Measurements from ENCODE around the gene SKA3. TPM values are rescaled to one million over a fixed set of nuclear protein-coding genes. Genes with fewer than 3 reads are reported as not detected.

Gene SKA3
- total and polyA plus RNA-seq, 5 experiments from 2014 or later, result 0.06 to 0.79 (median 0.24) TPM; not detected in 1

GRCh38 chr13:21130116-21130515, 46.2 kb downstream of the SKA3 start:
- Mint-ChIP-seq H3K4me3 (no peak overlapping the region), H3K9me3 (no peaks in the 10 kb centered on the region), H3K4me1 (no peaks in the 10 kb centered on the region), H3K27me3 (peaks cover 0 to 7% (median 3%) of the 10 kb centered on the region in 5 donors), H3K27ac (no peak overlapping the region), H3K36me3 (no peaks in the 10 kb centered on the region)
- ATAC-seq, result no peak
- DNase-seq, result no peak
- POLR2A ChIA-PET, result interaction anchor here (0.5 kb wide), 1 partner anchor 472 kb away, joined by 3 read pairs; no protein-coding TSS in a partner anchor

GRCh38 chr13:21124852-21125251, 51.5 kb downstream of the SKA3 start:
- H3K9me3 Mint-ChIP-seq, result peaks cover 0 to 1% (median 0%) of the 10 kb centered on the region in 9 donors
- H3K4me1 Mint-ChIP-seq, result no peaks in the 10 kb centered on the region

GRCh38 chr13:21123956-21124355, 52.4 kb downstream of the SKA3 start:
- H3K27me3 Mint-ChIP-seq, result no peaks in the 10 kb centered on the region
- ATAC-seq, result no peak
- DNase-seq, result no peak
- no peaks in the 10 kb centered on the region for H3K36me3 Mint-ChIP-seq
- no peaks in the 10 kb centered on the region for H3K4me1 Mint-ChIP-seq
- POLR2A ChIA-PET, result no interaction called here
- H3K4me3 Mint-ChIP-seq, result no peak overlapping the region
- H3K9me3 Mint-ChIP-seq, result peaks cover 0 to 3% (median 0%) of the 10 kb centered on the region in 9 donors
- H3K27ac Mint-ChIP-seq, result no peak overlapping the region

More at GRCh38 chr13:21124852-21125251, 51.5 kb downstream of the SKA3 start:
- POLR2A ChIA-PET, result no interaction called here
- no peaks in the 10 kb centered on the region for H3K27me3 Mint-ChIP-seq
- ATAC-seq (no peak), DNase-seq (no peak)
- H3K4me3 Mint-ChIP-seq, result no peak overlapping the region
- no peaks in the 10 kb centered on the region for H3K36me3 Mint-ChIP-seq
- H3K27ac Mint-ChIP-seq, result no peak overlapping the region

- no peak overlapping the region for H3K4me3 Mint-ChIP-seq
- no peaks in the 10 kb centered on the region for H3K4me1 Mint-ChIP-seq
- no peak for ATAC-seq
- POLR2A ChIA-PET, result interaction anchor here (0.7 kb wide), 1 partner anchor 207 kb away, joined by 5 read pairs; no protein-coding TSS in a partner anchor
- no peak overlapping the region for H3K27ac Mint-ChIP-seq
- peaks cover 0 to 3% (median 0%) of the 10 kb centered on the region in 9 donors for H3K9me3 Mint-ChIP-seq
- H3K36me3 Mint-ChIP-seq, result no peaks in the 10 kb centered on the region
- DNase-seq, result no peak
- no peaks in the 10 kb centered on the region for H3K27me3 Mint-ChIP-seq
These were observed 54.7 kb downstream of the SKA3 start for GRCh38 chr13:21121616-21122015.

- POLR2A ChIA-PET, result no interaction called here
- no peaks in the 10 kb centered on the region for H3K36me3 Mint-ChIP-seq
These were observed 56.2 kb downstream of the SKA3 start for GRCh38 chr13:21120191-21120590.

GRCh38 chr13:21119526-21119925, 56.8 kb downstream of the SKA3 start:
- H3K36me3 Mint-ChIP-seq, result no peaks in the 10 kb centered on the region
- POLR2A ChIA-PET, result interaction anchor here (0.7 kb wide), 1 partner anchor 19 kb away, joined by 3 read pairs; no protein-coding TSS in a partner anchor
- peaks cover 0 to 3% (median 0%) of the 10 kb centered on the region in 9 donors for H3K9me3 Mint-ChIP-seq
- no peak overlapping the region for H3K4me3 Mint-ChIP-seq
- DNase-seq (no peak), ATAC-seq (no peak)
- H3K4me1 Mint-ChIP-seq, result no peaks in the 10 kb centered on the region
- H3K27ac Mint-ChIP-seq, result no peak overlapping the region
- H3K27me3 Mint-ChIP-seq, result no peaks in the 10 kb centered on the region

More at GRCh38 chr13:21120191-21120590, 56.2 kb downstream of the SKA3 start:
- no peak for ATAC-seq
- Mint-ChIP-seq H3K9me3 (peaks cover 0 to 3% (median 0%) of the 10 kb centered on the region in 9 donors), H3K4me3 (no peak overlapping the region), H3K27me3 (no peaks in the 10 kb centered on the region), H3K27ac (no peak overlapping the region), H3K4me1 (no peaks in the 10 kb centered on the region)
- DNase-seq, result no peak

GRCh38 chr13:21118180-21118579, 58.2 kb downstream of the SKA3 start:
- DNase-seq, result no peak
- H3K36me3 Mint-ChIP-seq, result no peaks in the 10 kb centered on the region
- peaks cover 0 to 3% (median 0%) of the 10 kb centered on the region in 9 donors for H3K9me3 Mint-ChIP-seq
- no peak overlapping the region for H3K27ac Mint-ChIP-seq
- H3K4me3 Mint-ChIP-seq, result no peak overlapping the region
- no peaks in the 10 kb centered on the region for H3K27me3 Mint-ChIP-seq
- POLR2A ChIA-PET, result no interaction called here
- H3K4me1 Mint-ChIP-seq, result no peaks in the 10 kb centered on the region
- no peak for ATAC-seq

GRCh38 chr13:21117104-21117809, 59.1 kb downstream of the SKA3 start:
- Mint-ChIP-seq H3K27ac (no peak overlapping the region), H3K4me3 (no peak overlapping the region), H3K4me1 (no peaks in the 10 kb centered on the region), H3K36me3 (no peaks in the 10 kb centered on the region), H3K9me3 (peaks cover 0 to 3% (median 0%) of the 10 kb centered on the region in 9 donors), H3K27me3 (no peaks in the 10 kb centered on the region)
- DNase-seq, result no peak
- ATAC-seq, result no peak
- POLR2A ChIA-PET, result interaction anchor here (0.9 kb wide), 1 partner anchor 9 kb away, joined by 3 read pairs; no protein-coding TSS in a partner anchor

- no peak for ATAC-seq
- POLR2A ChIA-PET, result interaction anchor here (0.9 kb wide), 1 partner anchor 8 kb away, joined by 3 read pairs; no protein-coding TSS in a partner anchor
- Mint-ChIP-seq H3K4me1 (no peaks in the 10 kb centered on the region), H3K27me3 (no peaks in the 10 kb centered on the region), H3K9me3 (peaks cover 0 to 3% (median 0%) of the 10 kb centered on the region in 9 donors), H3K36me3 (no peaks in the 10 kb centered on the region), H3K4me3 (no peak overlapping the region), H3K27ac (no peak overlapping the region)
- DNase-seq, result no peak
These were observed 60.2 kb downstream of the SKA3 start for GRCh38 chr13:21116141-21116540.

GRCh38 chr13:21115231-21115630, 61.1 kb downstream of the SKA3 start:
- Mint-ChIP-seq H3K36me3 (no peaks in the 10 kb centered on the region), H3K4me1 (peaks cover 0 to 2% (median 1%) of the 10 kb centered on the region in 4 donors), H3K9me3 (peaks cover 0 to 3% (median 0%) of the 10 kb centered on the region in 9 donors), H3K27ac (no peak overlapping the region), H3K4me3 (no peak overlapping the region), H3K27me3 (no peaks in the 10 kb centered on the region)
- ATAC-seq (no peak), DNase-seq (no peak)
- POLR2A ChIA-PET, result no interaction called here

GRCh38 chr13:21111546-21111945, 64.8 kb downstream of the SKA3 start:
- no peaks in the 10 kb centered on the region for H3K9me3 Mint-ChIP-seq
- ATAC-seq (no peak), DNase-seq (no peak)
- POLR2A ChIA-PET, result no interaction called here
- H3K4me3 Mint-ChIP-seq, result no peak overlapping the region
- no peaks in the 10 kb centered on the region for H3K27me3 Mint-ChIP-seq
- peaks cover 0 to 2% (median 1%) of the 10 kb centered on the region in 4 donors for H3K4me1 Mint-ChIP-seq
- H3K27ac Mint-ChIP-seq, result no peak overlapping the region
- no peaks in the 10 kb centered on the region for H3K36me3 Mint-ChIP-seq

- Mint-ChIP-seq H3K36me3 (no peaks in the 10 kb centered on the region), H3K9me3 (no peaks in the 10 kb centered on the region), H3K27me3 (peaks cover 0 to 1% (median 0%) of the 10 kb centered on the region in 5 donors), H3K4me1 (peaks cover 0 to 2% (median 1%) of the 10 kb centered on the region in 4 donors), H3K27ac (peak overlapping the region in 1 of 10 donors; percentile 37), H3K4me3 (no peak overlapping the region)
- POLR2A ChIA-PET, result no interaction called here
- no peak for DNase-seq
- no peak for ATAC-seq
These were observed 67.2 kb downstream of the SKA3 start for GRCh38 chr13:21109168-21109567.

- POLR2A ChIA-PET, result no interaction called here
- peaks cover 0 to 2% (median 1%) of the 10 kb centered on the region in 4 donors for H3K4me1 Mint-ChIP-seq
- H3K9me3 Mint-ChIP-seq, result no peaks in the 10 kb centered on the region
- H3K36me3 Mint-ChIP-seq, result no peaks in the 10 kb centered on the region
- peaks cover 0 to 4% (median 0%) of the 10 kb centered on the region in 5 donors for H3K27me3 Mint-ChIP-seq
- DNase-seq, result no peak
- ATAC-seq, result no peak
- H3K27ac Mint-ChIP-seq, result peak overlapping the region in 2 of 10 donors; percentile 53 to 71
- H3K4me3 Mint-ChIP-seq, result no peak overlapping the region
These were observed 70.3 kb downstream of the SKA3 start for GRCh38 chr13:21106089-21106488.

All from naive thymus-derived CD8-positive, alpha-beta T cell (primary cell).